GM12878 (cell line): ENCODE measurements around the gene SIGLEC6. TPM values are rescaled to one million over a fixed set of nuclear protein-coding genes. Genes with fewer than 3 reads are reported as not detected.

Experiments
- ATAC-seq: fragments of 200-7000 bp; cut with Tn5 transposase; 3 replicates; pipeline ENCODE4 v1.9.1; 2020; ENCODE audit warnings: mild to moderate bottlenecking, moderate library complexity
- BruUV-seq: library from RNA; stranded (reverse); fragments of 400-500 nt; replicated peaks from 2 replicates; lab custom pipeline; 2021; lab: Mats Ljungman, UMichigan
- CTCF ChIA-PET: fragments of 300-600 bp; sonication (Branson Sonifier 250); formaldehyde crosslinking; extraction: SDS; loops from one replicate; lab custom pipeline; 2021; ENCODE audit warnings: inconsistent platforms; lab: Yijun Ruan, JAX
- POLR2A ChIA-PET: fragments of 350-600 bp; formaldehyde crosslinking; extraction: SDS; loops from one replicate; lab custom pipeline; 2021; ENCODE audit warnings: inconsistent platforms; lab: Charles Lee
- RAD21 ChIA-PET: fragments of 300-600 bp; sonication (Branson Sonifier 250); formaldehyde crosslinking; loops from one replicate; lab custom pipeline; 2023; ENCODE audit warnings: antibody characterized with exemption; ENCODE audit not compliant: unreplicated experiment; lab: Charles Lee
- SMC1A ChIA-PET: fragments of 300-600 bp; sonication (Branson Sonifier 250); formaldehyde crosslinking; loops from one replicate; lab custom pipeline; 2023; ENCODE audit not compliant: unreplicated experiment, uncharacterized antibody; lab: Charles Lee
- DNase-seq: peaks from one replicate; pipeline ENCODE4 v3.0.0-alpha.2; 2011; ENCODE audit warnings: low read depth, low spot score
- FAIRE-seq: peaks from 3 replicates; lab custom pipeline; 2011; peaks lifted over from hg19 to GRCh38; lab: Jason Lieb, UNC
- H2AFZ ChIP-seq: 2 replicates; pipeline ENCODE4 v1.6.0; 2011; ENCODE audit warnings: low read depth, low read length, control low read depth; ENCODE audit not compliant: control insufficient read depth
- H3K27ac ChIP-seq: 2 replicates; pipeline ENCODE4 v1.5.1; 2011; ENCODE audit warnings: control low read depth; ENCODE audit not compliant: control insufficient read depth, insufficient read depth
- H3K27me3 ChIP-seq, 2 experiments: replicated peaks in 1 of 2; 2 replicates each; pipeline versions ENCODE4 v1.6.0 to v1.6.1; 2011; ENCODE audit warnings: low read length in 1 of 2; ENCODE audit not compliant: control insufficient read depth in 2 of 2, insufficient read depth in 2 of 2
- H3K36me3 ChIP-seq, 2 experiments: 2 replicates each; pipeline ENCODE4 v1.5.1; 2011; ENCODE audit warnings: low read length in 1 of 2; ENCODE audit not compliant: control insufficient read depth in 2 of 2, insufficient read depth in 2 of 2
- H3K4me1 ChIP-seq: 2 replicates; pipeline ENCODE4 v1.6.1; 2011; ENCODE audit warnings: mild to moderate bottlenecking, low read length, moderate library complexity, mixed read lengths; ENCODE audit not compliant: control insufficient read depth, insufficient read depth
- H3K4me2 ChIP-seq: 2 replicates; pipeline ENCODE4 v1.6.0; 2011; ENCODE audit warnings: control low read depth; ENCODE audit not compliant: control insufficient read depth, insufficient read depth
- H3K4me3 ChIP-seq: fragments of 200-600 bp; sonication (generic); 2 replicates; pipeline ENCODE4 v1.5.1; 2016
- H3K79me2 ChIP-seq: 2 replicates; pipeline ENCODE4 v1.6.0; 2011; ENCODE audit warnings: low read length; ENCODE audit not compliant: control insufficient read depth, insufficient read depth
- H3K9ac ChIP-seq: 2 replicates; pipeline ENCODE4 v1.8.0; 2011; ENCODE audit warnings: low read length, control low read depth, mixed read lengths; ENCODE audit not compliant: control insufficient read depth, insufficient read depth
- H3K9me3 ChIP-seq: replicated peaks from 3 replicates; pipeline ENCODE4 v1.5.1; 2011; ENCODE audit warnings: mild to moderate bottlenecking, low read length; ENCODE audit not compliant: control insufficient read depth, insufficient read depth
- H4K20me1 ChIP-seq: 2 replicates; pipeline ENCODE4 v1.6.0; 2011; ENCODE audit not compliant: control insufficient read depth, insufficient read depth
- BHLHE40 ChIP-seq, 2 experiments: fragments of 450-650 bp in 1 of 2; IDR thresholded peaks; 2 replicates each; pipeline ENCODE4 v1.6.1; 2011 to 2017; ENCODE audit warnings: low read depth in 2 of 2, borderline replicate concordance in 1 of 2, improper control_type of control experiment in 1 of 2, low read length in 1 of 2, mild to moderate bottlenecking in 1 of 2
- ETV6 ChIP-seq, 2 experiments: fragments of 450-650 bp in 1 of 2; IDR thresholded peaks in 1 of 2; conservative IDR thresholded peaks in 1 of 2; 2 replicates each; pipeline ENCODE4 v1.6.1; 2014; ENCODE audit warnings: antibody characterized with exemption in 1 of 2, borderline replicate concordance in 1 of 2, low read depth in 1 of 2, mild to moderate bottlenecking in 1 of 2, moderate library complexity in 1 of 2
- FOXK2 ChIP-seq: fragments of 450-650 bp; IDR thresholded peaks from 2 replicates; pipeline ENCODE4 v1.6.1; 2017; ENCODE audit warnings: mild to moderate bottlenecking, moderate library complexity
- IRF4 ChIP-seq: IDR thresholded peaks from 2 replicates; pipeline ENCODE4 v1.6.1; 2011; ENCODE audit warnings: low read depth, low read length
- LARP7 ChIP-seq: fragments of 450-650 bp; IDR thresholded peaks from 2 replicates; pipeline ENCODE4 v1.6.1; 2017; ENCODE audit warnings: mild to moderate bottlenecking
- MEF2B ChIP-seq: fragments of 450-650 bp; IDR thresholded peaks from 2 replicates; pipeline ENCODE4 v1.6.1; 2018; ENCODE audit warnings: mild to moderate bottlenecking, moderate library complexity; ENCODE audit not compliant: partially characterized antibody, poor library complexity, severe bottlenecking
- MYB ChIP-seq: fragments of 150-350 bp; IDR thresholded peaks from 2 replicates; pipeline ENCODE4 v1.6.1; 2014; ENCODE audit warnings: mild to moderate bottlenecking, low read depth, low read length, borderline replicate concordance
- POLR2AphosphoS5 ChIP-seq: IDR thresholded peaks from 2 replicates; pipeline ENCODE4 v1.6.1; 2011; ENCODE audit warnings: mild to moderate bottlenecking, low read length, inconsistent platforms
- POU2F2 ChIP-seq: IDR thresholded peaks from 3 replicates; pipeline ENCODE4 v1.6.1; 2011; ENCODE audit warnings: low read depth, mild to moderate bottlenecking, low read length, borderline replicate concordance
- RAD21 ChIP-seq: IDR thresholded peaks from 2 replicates; pipeline ENCODE4 v1.6.1; 2011; ENCODE audit warnings: mild to moderate bottlenecking, low read depth, low read length, moderate library complexity; ENCODE audit not compliant: insufficient read depth
- SPI1 ChIP-seq: IDR thresholded peaks from 2 replicates; pipeline ENCODE4 v1.6.1; 2011; ENCODE audit warnings: low read depth, mild to moderate bottlenecking, low read length, moderate library complexity, borderline replicate concordance; ENCODE audit not compliant: insufficient read depth
- TBL1XR1 ChIP-seq: IDR thresholded peaks from 2 replicates; pipeline ENCODE4 v1.6.1; 2012; ENCODE audit warnings: low read depth, low read length, improper control_type of control experiment
- ZBED1 ChIP-seq: IDR thresholded peaks from 2 replicates; pipeline ENCODE4 v1.6.1; 2016; ENCODE audit warnings: borderline replicate concordance
- ZBTB4 ChIP-seq: fragments of 450-650 bp; formaldehyde crosslinking; IDR thresholded peaks from 2 replicates; pipeline ENCODE4 v1.4.0; 2022; ENCODE audit warnings: mild to moderate bottlenecking, moderate library complexity
- ZZZ3 ChIP-seq: IDR thresholded peaks from 2 replicates; pipeline ENCODE4 v1.6.1; 2011; ENCODE audit warnings: low read depth; ENCODE audit not compliant: control insufficient read depth, insufficient read length
- WGBS: methylation state at CpG from one replicate; pipeline ENCODE4 v1.1.6; 2016; ENCODE audit warnings: low lambda C conversion rate; ENCODE audit not compliant: insufficient replicate concordance, insufficient coverage; ENCODE audit errors: missing lambda C conversion rate; 5-methylcytosine and 5-hydroxymethylcytosine counted together
- in situ Hi-C: fragments of 300-500 bp; cut with MboI; formaldehyde crosslinking; loops from 9 replicates; pipeline ENCODE4 v1.14.3; 2018; ENCODE audit warnings: mixed read lengths
- intact Hi-C: fragments of 100-400 bp; cut with micrococcal nuclease; formaldehyde crosslinking; loops from one replicate; pipeline ENCODE4 v1.14.2; 2022; ENCODE audit not compliant: unreplicated experiment
- polyA plus RNA-seq, 11 experiments: library from polyadenylated mRNA; depleted of rRNA in 4 of 11; unstranded in 6 of 11; stranded (reverse) in 5 of 11; fragments of >200 nt; fragmentation: Nextera tagmentation in 4 of 11; fragmentation: Illumina TruSeq in 1 of 11; extraction: Ambion mirVana in 4 of 11; extraction: Trizol in 1 of 11; gene quantifications; 1 replicate in 1 of 11; 2 replicates in 10 of 11; pipeline versions ENCODE4 v1.2.1 to v1.2.3, GENCODE V29; 2011 to 2016; ENCODE audit warnings: inconsistent platforms in 2 of 11, missing spikeins in 2 of 11, low read depth in 1 of 11
- total RNA-seq, 4 experiments: library from RNA; depleted of rRNA in 3 of 4; stranded (reverse); fragments of >200 nt in 3 of 4; fragmentation: Illumina TruSeq in 1 of 4; extraction: Trizol in 1 of 4; gene quantifications; 2 replicates each; pipeline versions ENCODE4 v1.2.1 to v1.2.3, GENCODE V29; 2013 to 2021
- TF ChIP-seq, protein P1 (sequence below): fragments of 450-650 bp; formaldehyde crosslinking; IDR thresholded peaks from 2 replicates; pipeline ENCODE4 v1.5.0; 2022; ENCODE audit warnings: mild to moderate bottlenecking, missing genetic modification characterization
- TF ChIP-seq, protein P2 (sequence below): fragments of 450-650 bp; IDR thresholded peaks from 2 replicates; pipeline ENCODE4 v1.6.1; 2014; ENCODE audit warnings: mild to moderate bottlenecking

The SIGLEC6 gene
- total and polyA plus RNA-seq, 10 of the 15 experiments (the other 5 are each of a cell fraction or from before 2014, with no cell fraction given) = 0.08 to 0.40 (median 0.27) TPM; not detected in 2

GRCh38 chr19:51503286-51503817 is 28.1 kb downstream of the SIGLEC6 start:
- ChIA-PET POLR2A (no interaction called here), SMC1A (interaction anchor here (0.7 kb wide), 1 partner anchor 244 kb away, joined by 3 read pairs; no protein-coding TSS in a partner anchor), CTCF (interaction anchor here (1.3 to 6.9 kb wide), 3 partner anchors 12 to 158 kb away, joined by 3 to 39 read pairs (median 8); no protein-coding TSS in a partner anchor), RAD21 (no interaction called here)
- Histone ChIP-seq H4K20me1 (no peaks in the 10 kb centered on the region), H3K9me3 (no peaks in the 10 kb centered on the region; the same call in 2 of the 3 replicates), H2AFZ (no peak overlapping the region), H3K4me2 (no peak overlapping the region), H3K79me2 (no peaks in the 10 kb centered on the region), H3K9ac (no peak overlapping the region), H3K27me3 (no peaks in the 10 kb centered on the region), H3K27ac (no peak overlapping the region), H3K4me3 (no peak overlapping the region), H3K4me1 (peaks cover 4% of the 10 kb centered on the region; the same call in 1 of the 2 replicates), H3K36me3 (no peaks in the 10 kb centered on the region)
- TF ChIP-seq IRF4 (no peak), POU2F2 (no peak), MEF2B (no peak), RAD21 (no peak), MYB (no peak), SPI1 (no peak), FOXK2 (no peak), ZZZ3 (no peak), ETV6 (conservative IDR thresholded peaks at IDR 0.05 in 1 of 2, IDR thresholded peaks at IDR 0.05 in 1 of 2; ENCODE audit: borderline replicate concordance in 1 of 2, low read depth in 1 of 2) (no peak), TBL1XR1 (no peak), ZBED1 (no peak), ZBTB4 (CRISPR knock-in tag) (no peak), POLR2AphosphoS5 (no peak), LARP7 (no peak), BHLHE40 (IDR thresholded peaks at IDR 0.05; ENCODE audit: borderline replicate concordance in 1 of 2, low read depth in 2 of 2, low read length in 1 of 2) (no peak)
- TF ChIP-seq, protein P1, sequence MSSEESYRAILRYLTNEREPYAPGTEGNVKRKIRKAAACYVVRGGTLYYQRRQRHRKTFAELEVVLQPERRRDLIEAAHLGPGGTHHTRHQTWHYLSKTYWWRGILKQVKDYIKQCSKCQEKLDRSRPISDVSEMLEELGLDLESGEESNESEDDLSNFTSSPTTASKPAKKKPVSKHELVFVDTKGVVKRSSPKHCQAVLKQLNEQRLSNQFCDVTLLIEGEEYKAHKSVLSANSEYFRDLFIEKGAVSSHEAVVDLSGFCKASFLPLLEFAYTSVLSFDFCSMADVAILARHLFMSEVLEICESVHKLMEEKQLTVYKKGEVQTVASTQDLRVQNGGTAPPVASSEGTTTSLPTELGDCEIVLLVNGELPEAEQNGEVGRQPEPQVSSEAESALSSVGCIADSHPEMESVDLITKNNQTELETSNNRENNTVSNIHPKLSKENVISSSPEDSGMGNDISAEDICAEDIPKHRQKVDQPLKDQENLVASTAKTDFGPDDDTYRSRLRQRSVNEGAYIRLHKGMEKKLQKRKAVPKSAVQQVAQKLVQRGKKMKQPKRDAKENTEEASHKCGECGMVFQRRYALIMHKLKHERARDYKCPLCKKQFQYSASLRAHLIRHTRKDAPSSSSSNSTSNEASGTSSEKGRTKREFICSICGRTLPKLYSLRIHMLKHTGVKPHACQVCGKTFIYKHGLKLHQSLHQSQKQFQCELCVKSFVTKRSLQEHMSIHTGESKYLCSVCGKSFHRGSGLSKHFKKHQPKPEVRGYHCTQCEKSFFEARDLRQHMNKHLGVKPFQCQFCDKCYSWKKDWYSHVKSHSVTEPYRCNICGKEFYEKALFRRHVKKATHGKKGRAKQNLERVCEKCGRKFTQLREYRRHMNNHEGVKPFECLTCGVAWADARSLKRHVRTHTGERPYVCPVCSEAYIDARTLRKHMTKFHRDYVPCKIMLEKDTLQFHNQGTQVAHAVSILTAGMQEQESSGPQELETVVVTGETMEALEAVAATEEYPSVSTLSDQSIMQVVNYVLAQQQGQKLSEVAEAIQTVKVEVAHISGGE (CRISPR knock-in tag) = no peak
- TF ChIP-seq, protein P2, sequence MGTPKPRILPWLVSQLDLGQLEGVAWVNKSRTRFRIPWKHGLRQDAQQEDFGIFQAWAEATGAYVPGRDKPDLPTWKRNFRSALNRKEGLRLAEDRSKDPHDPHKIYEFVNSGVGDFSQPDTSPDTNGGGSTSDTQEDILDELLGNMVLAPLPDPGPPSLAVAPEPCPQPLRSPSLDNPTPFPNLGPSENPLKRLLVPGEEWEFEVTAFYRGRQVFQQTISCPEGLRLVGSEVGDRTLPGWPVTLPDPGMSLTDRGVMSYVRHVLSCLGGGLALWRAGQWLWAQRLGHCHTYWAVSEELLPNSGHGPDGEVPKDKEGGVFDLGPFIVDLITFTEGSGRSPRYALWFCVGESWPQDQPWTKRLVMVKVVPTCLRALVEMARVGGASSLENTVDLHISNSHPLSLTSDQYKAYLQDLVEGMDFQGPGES = no peak
- WGBS = 6% methylated on average over 5 of the region's 5 CpGs
- no TSS peak for BruUV-seq
- intact Hi-C loops = no loop called here
- FAIRE-seq = no peak
- no peak for DNase-seq
- in situ Hi-C loops = no loop called here
- no peak for ATAC-seq
